Measurements from ENCODE around the gene GRIN2A. TPM values are rescaled to one million over a fixed set of nuclear protein-coding genes. Genes with fewer than 3 reads are reported as not detected.

GRIN2A gene
- total RNA-seq, 1 donor from 2014 or later = not detected

- Mint-ChIP-seq H3K9me3 (ENCODE audit: low read depth) (peaks cover 25% of the 10 kb centered on the region), H3K4me1 (ENCODE audit: low read depth) (no peaks in the 10 kb centered on the region), H3K36me3 (ENCODE audit: low read depth) (no peaks in the 10 kb centered on the region), H3K27ac (ENCODE audit: unreplicated experiment) (no peak overlapping the region), H3K4me3 (ENCODE audit: unreplicated experiment) (no peak overlapping the region), H3K27me3 (ENCODE audit: low read depth) (no peaks in the 10 kb centered on the region)
- no peak for TF ChIP-seq CTCF (IDR thresholded peaks at IDR 0.05)
- no peak for DNase-seq (ENCODE audit: low spot score)
Measured at GRCh38 chr16:10202649-10203048, 20.4 kb upstream of the GRIN2A start.

GRCh38 chr16:10200637-10201586 lies 18.7 kb upstream of the GRIN2A start:
- no peaks in the 10 kb centered on the region for H3K27me3 Mint-ChIP-seq (ENCODE audit: low read depth)
- H3K27ac Mint-ChIP-seq (ENCODE audit: unreplicated experiment) = no peak overlapping the region
- H3K4me1 Mint-ChIP-seq (ENCODE audit: low read depth) = no peaks in the 10 kb centered on the region
- no peak overlapping the region for H3K4me3 Mint-ChIP-seq (ENCODE audit: unreplicated experiment)
- no peak for TF ChIP-seq CTCF (IDR thresholded peaks at IDR 0.05)
- peaks cover 17% of the 10 kb centered on the region for H3K9me3 Mint-ChIP-seq (ENCODE audit: low read depth)
- DNase-seq (ENCODE audit: low spot score) = no peak
- no peaks in the 10 kb centered on the region for H3K36me3 Mint-ChIP-seq (ENCODE audit: low read depth)

- no peak for TF ChIP-seq CTCF (IDR thresholded peaks at IDR 0.05)
- Mint-ChIP-seq H3K36me3 (ENCODE audit: low read depth) (no peaks in the 10 kb centered on the region), H3K9me3 (ENCODE audit: low read depth) (peaks cover 5% of the 10 kb centered on the region), H3K27ac (ENCODE audit: unreplicated experiment) (no peak overlapping the region), H3K4me1 (ENCODE audit: low read depth) (no peaks in the 10 kb centered on the region), H3K27me3 (ENCODE audit: low read depth) (no peaks in the 10 kb centered on the region), H3K4me3 (ENCODE audit: unreplicated experiment) (no peak overlapping the region)
- DNase-seq (ENCODE audit: low spot score) = no peak
Measured at GRCh38 chr16:10196999-10197398, 14.8 kb upstream of the GRIN2A start.

GRCh38 chr16:10191096-10191495 lies 8.9 kb upstream of the GRIN2A start:
- peaks cover 5% of the 10 kb centered on the region for H3K9me3 Mint-ChIP-seq (ENCODE audit: low read depth)
- no peak for DNase-seq (ENCODE audit: low spot score)
- no peaks in the 10 kb centered on the region for H3K36me3 Mint-ChIP-seq (ENCODE audit: low read depth)

More at GRCh38 chr16:10191096-10191495, 8.9 kb upstream of the GRIN2A start:
- TF ChIP-seq CTCF (IDR thresholded peaks at IDR 0.05) = no peak
- Mint-ChIP-seq H3K4me1 (ENCODE audit: low read depth) (no peaks in the 10 kb centered on the region), H3K27ac (ENCODE audit: unreplicated experiment) (no peak overlapping the region), H3K4me3 (ENCODE audit: unreplicated experiment) (no peak overlapping the region), H3K27me3 (ENCODE audit: low read depth) (peaks cover 5% of the 10 kb centered on the region)

Data from chondrocyte (in vitro differentiated cells).